Panc1 (cell line): ENCODE data around the gene SLFN5.

Experiments
- CTCF ChIP-seq: fragments of 450-650 bp; IDR thresholded peaks from 2 replicates; pipeline ENCODE4 v1.5.1; 2017; ENCODE audit warnings: mild to moderate bottlenecking
- POLR2AphosphoS5 ChIP-seq: IDR thresholded peaks from 2 replicates; pipeline ENCODE4 v1.6.1; 2012; ENCODE audit warnings: mild to moderate bottlenecking, low read depth, low read length, moderate library complexity

- TF ChIP-seq POLR2AphosphoS5 (no peak), CTCF (no peak)
Observed at GRCh38 chr17:35286120-35286781, 43.4 kb downstream of the SLFN5 start.
